ENCODE data around the gene NNT. TPM values are rescaled to one million over a fixed set of nuclear protein-coding genes. Genes with fewer than 3 reads are reported as not detected.

NNT gene
- total and polyA plus RNA-seq, 10 of the 15 experiments (the other 5 are each of a cell fraction or from before 2014, with no cell fraction given): 20.8 to 73.1 (median 51.9) TPM

DNA sequence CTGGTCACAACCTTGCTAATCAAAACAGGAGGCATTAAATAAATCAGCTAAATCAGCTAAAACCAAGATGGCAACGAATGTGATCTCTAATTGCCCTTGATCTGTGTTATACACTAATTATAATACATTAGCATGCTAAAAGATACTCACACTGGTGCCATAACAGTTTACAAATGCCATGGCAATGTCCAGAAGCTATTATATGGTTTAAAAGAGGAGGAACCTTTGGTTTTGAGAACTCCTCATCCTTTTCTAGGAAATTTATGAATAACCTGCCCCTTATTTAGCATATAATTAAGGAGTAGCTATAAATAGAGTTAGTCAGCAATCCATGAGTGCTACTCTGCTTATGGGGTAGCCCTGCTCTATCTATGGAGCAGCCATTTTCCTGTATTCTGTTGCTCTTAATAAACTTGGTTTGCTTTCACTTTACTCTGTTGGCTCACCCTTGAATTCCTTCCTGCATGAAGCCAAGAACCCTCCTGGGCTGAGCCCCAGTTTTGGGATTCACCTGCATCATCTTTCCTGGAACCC, 18.7 kb upstream of the NNT start (continued):
- no peak for TF ChIP-seq ZNF384 (IDR thresholded peaks at IDR 0.05; ENCODE audit: borderline replicate concordance, low read depth, low read length)

DNA sequence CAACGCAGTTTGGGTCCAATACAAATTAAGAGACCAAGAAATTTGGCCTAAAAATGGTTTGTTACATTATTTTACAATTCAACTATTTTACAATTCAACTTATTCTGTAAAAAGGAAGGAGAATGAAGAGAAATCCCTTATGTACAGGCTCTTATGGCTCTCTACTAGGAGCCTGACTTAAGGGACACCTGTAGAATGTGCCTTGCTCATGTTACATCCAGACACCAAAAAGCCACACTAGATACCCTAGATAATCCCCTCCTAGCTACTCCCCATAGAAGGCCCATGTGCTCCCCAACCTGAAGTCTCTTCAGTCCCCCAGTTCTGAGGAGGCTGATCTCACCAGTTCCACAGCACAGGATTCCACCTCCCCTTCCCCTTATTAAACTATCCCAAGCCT, 14.1 kb upstream of the NNT start:
- Histone ChIP-seq H3K36me3 (ENCODE audit: control insufficient read depth in 2 of 2, insufficient read depth in 2 of 2, low read length in 1 of 2) (no peaks in the 10 kb centered on the region; a peak in 1 of 4 replicates), H3K4me3 (no peak overlapping the region), H3K9me3 (replicated peaks; ENCODE audit: control insufficient read depth, insufficient read depth, low read length) (no peaks in the 10 kb centered on the region), H3K4me2 (ENCODE audit: control insufficient read depth, insufficient read depth) (no peak overlapping the region), H4K20me1 (ENCODE audit: control insufficient read depth, insufficient read depth) (no peaks in the 10 kb centered on the region), H3K9ac (ENCODE audit: control insufficient read depth, insufficient read depth, low read length) (no peak overlapping the region), H3K4me1 (ENCODE audit: control insufficient read depth, insufficient read depth, low read length) (peaks cover 6% of the 10 kb centered on the region; the same call in 1 of the 2 replicates), H3K27ac (ENCODE audit: control insufficient read depth, insufficient read depth) (no peak overlapping the region), H3K79me2 (ENCODE audit: control insufficient read depth, insufficient read depth, low read length) (no peaks in the 10 kb centered on the region), H2AFZ (ENCODE audit: control insufficient read depth, low read depth, low read length) (no peak overlapping the region), H3K27me3 (replicated peaks in 1 of 2; ENCODE audit: control insufficient read depth in 2 of 2, insufficient read depth in 2 of 2, low read length in 1 of 2) (no peaks in the 10 kb centered on the region)
- in situ Hi-C loops (cut with MboI): no loop called here
- SMC1A ChIA-PET (ENCODE audit: uncharacterized antibody, unreplicated experiment): interaction anchor here (1.2 kb wide), 1 partner anchor 35 kb away, joined by 3 read pairs; no protein-coding TSS in a partner anchor
- 4% methylated on average over 1 of the region's 1 CpG for WGBS (ENCODE audit: insufficient coverage, insufficient replicate concordance, low lambda C conversion rate, missing lambda C conversion rate)
- RAD21 ChIA-PET (ENCODE audit: unreplicated experiment): interaction anchor here (0.6 kb wide), 1 partner anchor 23 kb away, joined by 3 read pairs; no protein-coding TSS in a partner anchor
- ATAC-seq (no peak), DNase-seq (ENCODE audit: low read depth, low spot score) (no peak), FAIRE-seq (no peak)
- POLR2A ChIA-PET: no interaction called here
- intact Hi-C loops (cut with micrococcal nuclease; ENCODE audit: unreplicated experiment): no loop called here
- BruUV-seq (replicated peaks): no TSS peak
- CTCF ChIA-PET: interaction anchor here (1.4 kb wide), 1 partner anchor 9 kb away, joined by 6 read pairs; no protein-coding TSS in a partner anchor
- no peak for TF ChIP-seq MYB (IDR thresholded peaks at IDR 0.05; ENCODE audit: borderline replicate concordance, low read depth, low read length)
- no peak for TF ChIP-seq EP300 (IDR thresholded peaks at IDR 0.05; ENCODE audit: borderline replicate concordance in 1 of 2, control insufficient read depth in 1 of 2, low read depth in 2 of 2, low read length in 2 of 2)
- TF ChIP-seq EGR1 (IDR thresholded peaks at IDR 0.05; ENCODE audit: borderline replicate concordance in 1 of 2, low read depth in 2 of 2, low read length in 2 of 2): no peak
- no peak for TF ChIP-seq CBFB (IDR thresholded peaks at IDR 0.05; ENCODE audit: low read depth)
- no peak for TF ChIP-seq NFIC (IDR thresholded peaks at IDR 0.05; ENCODE audit: low read depth, low read length)
- no peak for TF ChIP-seq SMARCA5 (IDR thresholded peaks at IDR 0.05)
- TF ChIP-seq FOS (IDR thresholded peaks at IDR 0.05; ENCODE audit: borderline replicate concordance, extremely low read depth, insufficient read length): no peak
- no peak for TF ChIP-seq NR2C1 (IDR thresholded peaks at IDR 0.05)
- TF ChIP-seq RAD51 (IDR thresholded peaks at IDR 0.05): no peak
- no peak for TF ChIP-seq RFX5 (IDR thresholded peaks at IDR 0.05; ENCODE audit: low read depth, low read length)
- TF ChIP-seq, protein P1, sequence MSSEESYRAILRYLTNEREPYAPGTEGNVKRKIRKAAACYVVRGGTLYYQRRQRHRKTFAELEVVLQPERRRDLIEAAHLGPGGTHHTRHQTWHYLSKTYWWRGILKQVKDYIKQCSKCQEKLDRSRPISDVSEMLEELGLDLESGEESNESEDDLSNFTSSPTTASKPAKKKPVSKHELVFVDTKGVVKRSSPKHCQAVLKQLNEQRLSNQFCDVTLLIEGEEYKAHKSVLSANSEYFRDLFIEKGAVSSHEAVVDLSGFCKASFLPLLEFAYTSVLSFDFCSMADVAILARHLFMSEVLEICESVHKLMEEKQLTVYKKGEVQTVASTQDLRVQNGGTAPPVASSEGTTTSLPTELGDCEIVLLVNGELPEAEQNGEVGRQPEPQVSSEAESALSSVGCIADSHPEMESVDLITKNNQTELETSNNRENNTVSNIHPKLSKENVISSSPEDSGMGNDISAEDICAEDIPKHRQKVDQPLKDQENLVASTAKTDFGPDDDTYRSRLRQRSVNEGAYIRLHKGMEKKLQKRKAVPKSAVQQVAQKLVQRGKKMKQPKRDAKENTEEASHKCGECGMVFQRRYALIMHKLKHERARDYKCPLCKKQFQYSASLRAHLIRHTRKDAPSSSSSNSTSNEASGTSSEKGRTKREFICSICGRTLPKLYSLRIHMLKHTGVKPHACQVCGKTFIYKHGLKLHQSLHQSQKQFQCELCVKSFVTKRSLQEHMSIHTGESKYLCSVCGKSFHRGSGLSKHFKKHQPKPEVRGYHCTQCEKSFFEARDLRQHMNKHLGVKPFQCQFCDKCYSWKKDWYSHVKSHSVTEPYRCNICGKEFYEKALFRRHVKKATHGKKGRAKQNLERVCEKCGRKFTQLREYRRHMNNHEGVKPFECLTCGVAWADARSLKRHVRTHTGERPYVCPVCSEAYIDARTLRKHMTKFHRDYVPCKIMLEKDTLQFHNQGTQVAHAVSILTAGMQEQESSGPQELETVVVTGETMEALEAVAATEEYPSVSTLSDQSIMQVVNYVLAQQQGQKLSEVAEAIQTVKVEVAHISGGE (CRISPR knock-in tag; IDR thresholded peaks at IDR 0.05): no peak
- TF ChIP-seq DPF2 (IDR thresholded peaks at IDR 0.05): no peak
- TF ChIP-seq SMC3 (IDR thresholded peaks at IDR 0.05; ENCODE audit: borderline replicate concordance, low read length): no peak
- no peak for TF ChIP-seq SMAD5 (IDR thresholded peaks at IDR 0.05; ENCODE audit: low read depth)
- no peak for TF ChIP-seq CHD1 (IDR thresholded peaks at IDR 0.05; ENCODE audit: low read depth, low read length)
- TF ChIP-seq, protein P2, sequence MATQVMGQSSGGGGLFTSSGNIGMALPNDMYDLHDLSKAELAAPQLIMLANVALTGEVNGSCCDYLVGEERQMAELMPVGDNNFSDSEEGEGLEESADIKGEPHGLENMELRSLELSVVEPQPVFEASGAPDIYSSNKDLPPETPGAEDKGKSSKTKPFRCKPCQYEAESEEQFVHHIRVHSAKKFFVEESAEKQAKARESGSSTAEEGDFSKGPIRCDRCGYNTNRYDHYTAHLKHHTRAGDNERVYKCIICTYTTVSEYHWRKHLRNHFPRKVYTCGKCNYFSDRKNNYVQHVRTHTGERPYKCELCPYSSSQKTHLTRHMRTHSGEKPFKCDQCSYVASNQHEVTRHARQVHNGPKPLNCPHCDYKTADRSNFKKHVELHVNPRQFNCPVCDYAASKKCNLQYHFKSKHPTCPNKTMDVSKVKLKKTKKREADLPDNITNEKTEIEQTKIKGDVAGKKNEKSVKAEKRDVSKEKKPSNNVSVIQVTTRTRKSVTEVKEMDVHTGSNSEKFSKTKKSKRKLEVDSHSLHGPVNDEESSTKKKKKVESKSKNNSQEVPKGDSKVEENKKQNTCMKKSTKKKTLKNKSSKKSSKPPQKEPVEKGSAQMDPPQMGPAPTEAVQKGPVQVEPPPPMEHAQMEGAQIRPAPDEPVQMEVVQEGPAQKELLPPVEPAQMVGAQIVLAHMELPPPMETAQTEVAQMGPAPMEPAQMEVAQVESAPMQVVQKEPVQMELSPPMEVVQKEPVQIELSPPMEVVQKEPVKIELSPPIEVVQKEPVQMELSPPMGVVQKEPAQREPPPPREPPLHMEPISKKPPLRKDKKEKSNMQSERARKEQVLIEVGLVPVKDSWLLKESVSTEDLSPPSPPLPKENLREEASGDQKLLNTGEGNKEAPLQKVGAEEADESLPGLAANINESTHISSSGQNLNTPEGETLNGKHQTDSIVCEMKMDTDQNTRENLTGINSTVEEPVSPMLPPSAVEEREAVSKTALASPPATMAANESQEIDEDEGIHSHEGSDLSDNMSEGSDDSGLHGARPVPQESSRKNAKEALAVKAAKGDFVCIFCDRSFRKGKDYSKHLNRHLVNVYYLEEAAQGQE (IDR thresholded peaks at IDR 0.05; ENCODE audit: low read depth, low read length): no peak

Data from GM12878 (cell line).